PC-9 (cell line): ENCODE results near the gene PLEKHM1.
"Not testable (repeated sequence)": the region's sequence is repeated elsewhere in the genome, so short reads cannot be mapped to it uniquely, and the experiment has no call there.

ENCODE experiments used
- CTCF ChIP-seq: fragments of 200-600 bp; sonication (generic); conservative IDR thresholded peaks from 2 replicates; pipeline ENCODE4 v1.6.1; 2017; ENCODE audit warnings: mixed run types, antibody characterized with exemption, mild to moderate bottlenecking, moderate library complexity
- EZH2 ChIP-seq: fragments of 200-600 bp; sonication (generic); IDR thresholded peaks from 2 replicates; pipeline ENCODE4 v1.8.0; 2017; ENCODE audit warnings: antibody characterized with exemption, low read depth

DNA sequence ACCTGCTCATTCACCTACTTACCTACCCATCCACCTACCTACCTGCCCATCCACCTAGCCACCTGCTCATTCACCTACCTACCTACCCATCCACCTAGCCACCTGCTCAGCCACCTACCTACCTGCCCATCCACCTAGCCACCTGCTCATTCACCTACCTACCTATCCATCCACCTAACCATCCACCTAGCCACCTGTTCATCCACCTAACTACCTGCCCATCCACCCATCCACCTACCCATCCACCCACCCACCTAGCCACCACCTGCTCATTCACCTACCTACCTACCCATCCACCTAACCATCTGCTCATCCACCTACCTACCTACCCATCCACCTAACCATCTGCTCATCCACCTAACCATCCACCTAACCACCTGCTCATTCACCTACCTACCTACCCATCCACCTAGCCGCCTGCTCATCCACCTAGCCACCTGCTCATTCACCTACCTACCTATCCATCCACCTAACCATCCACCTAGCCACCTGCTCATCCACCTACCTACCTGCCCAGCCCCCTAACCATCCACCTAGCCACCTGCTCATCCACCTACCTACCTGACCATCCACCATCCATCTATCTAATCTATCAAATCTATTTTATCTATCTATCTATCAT lies 40.7 kb downstream of the PLEKHM1 start:
- TF ChIP-seq CTCF, EZH2: not testable (repeated sequence)
